IPS-18a (cell line): Measurements from ENCODE around the gene CROCC.

ENCODE experiments used
- H3K27ac ChIP-seq: one replicate; pipeline ENCODE4 v1.5.1; 2013; ENCODE audit warnings: low read length
- H3K27me3 ChIP-seq: one replicate; pipeline ENCODE4 v1.6.1; 2013; ENCODE audit warnings: mild to moderate bottlenecking, low read length; ENCODE audit not compliant: control insufficient read depth, insufficient read depth
- H3K36me3 ChIP-seq: one replicate; pipeline ENCODE4 v1.6.1; 2013; ENCODE audit warnings: low read depth, low read length; ENCODE audit not compliant: control insufficient read depth
- H3K4me1 ChIP-seq: one replicate; pipeline ENCODE4 v1.6.1; 2013; ENCODE audit warnings: low read depth, low read length; ENCODE audit not compliant: control insufficient read depth
- H3K4me3 ChIP-seq: one replicate; pipeline ENCODE4 v1.5.1; 2013; ENCODE audit warnings: low read length
- H3K9ac ChIP-seq: one replicate; pipeline ENCODE4 v1.6.1; 2013; ENCODE audit warnings: mild to moderate bottlenecking, low read length, moderate library complexity
- H3K9me3 ChIP-seq: one replicate; pipeline ENCODE4 v1.6.1; 2013; ENCODE audit warnings: low read depth, low read length; ENCODE audit not compliant: control insufficient read depth

The CROCC gene

DNA sequence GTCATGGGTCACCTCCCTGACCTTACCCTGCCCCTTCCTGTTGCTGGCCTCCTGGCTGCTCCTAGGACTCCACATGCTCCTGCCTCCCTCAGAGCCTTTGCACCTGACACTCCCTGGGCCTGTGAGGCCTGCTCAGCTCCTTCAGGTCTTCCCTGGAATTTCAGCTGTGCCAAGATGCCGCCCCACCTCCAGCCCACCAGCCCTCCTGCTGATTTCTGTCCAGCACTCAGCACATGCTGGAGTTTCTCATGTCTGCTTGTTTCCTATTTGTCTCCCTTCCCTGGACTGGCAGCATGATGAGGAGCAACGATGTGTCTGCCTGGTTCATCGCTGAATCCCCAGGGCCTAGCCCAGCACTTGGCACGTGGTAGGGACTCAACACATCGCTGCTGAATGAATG, 55.6 kb downstream of the CROCC start:
- Histone ChIP-seq H3K27me3 (peaks cover 5% of the 10 kb centered on the region), H3K4me1 (peaks cover 5% of the 10 kb centered on the region), H3K36me3 (no peaks in the 10 kb centered on the region), H3K9me3 (no peaks in the 10 kb centered on the region), H3K27ac (no peak overlapping the region), H3K4me3 (no peak overlapping the region), H3K9ac (no peak overlapping the region)

GRCh38 chr1:16978139-16978538, 56.4 kb downstream of the CROCC start:
- H3K4me3 ChIP-seq = no peak overlapping the region

DNA sequence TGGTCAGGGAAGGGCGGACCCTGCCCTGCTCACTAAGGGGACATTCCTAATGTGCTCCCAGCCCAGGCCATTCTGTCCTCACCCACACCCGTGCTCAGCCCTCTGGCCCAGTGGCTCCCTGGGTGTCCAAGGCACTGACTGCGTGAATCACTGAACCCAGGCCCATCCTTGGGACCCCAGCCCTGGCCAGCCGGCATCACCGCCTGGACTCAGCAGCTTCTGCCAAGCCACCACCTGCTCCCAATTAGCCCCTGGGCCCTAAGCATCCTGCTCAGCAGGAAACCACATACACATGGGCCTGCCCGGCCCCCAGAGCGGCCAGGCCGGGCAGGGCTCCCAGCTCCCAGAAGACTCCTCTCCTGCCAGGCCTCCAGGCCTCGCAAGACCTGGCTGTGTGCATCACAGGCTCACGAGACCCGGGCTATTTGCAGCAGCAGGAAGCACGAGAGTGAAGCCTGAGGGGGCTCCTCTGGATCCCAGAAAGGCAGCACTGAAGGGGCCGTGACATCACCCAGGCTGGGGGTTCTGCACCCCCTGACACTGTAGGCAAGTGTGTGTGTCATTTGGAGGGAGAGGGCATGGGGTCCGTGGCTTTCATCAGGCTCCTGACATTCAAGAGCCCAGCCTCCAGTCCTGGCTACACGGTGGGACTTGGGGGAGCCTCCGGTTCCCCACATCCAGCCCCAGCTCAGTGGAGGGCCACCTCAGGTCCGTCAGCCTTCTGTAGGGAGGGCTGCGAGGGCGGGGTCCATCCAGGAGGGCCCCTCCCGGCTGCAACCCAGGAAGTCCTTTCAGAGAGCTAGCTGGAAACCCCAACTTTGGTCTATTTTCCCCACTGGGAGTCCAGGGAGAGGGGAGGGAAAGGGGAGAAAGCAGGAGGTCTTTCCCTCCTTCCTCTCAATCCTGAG, 57.1 kb downstream of the CROCC start:
- Histone ChIP-seq H3K4me1 (peaks cover 5% of the 10 kb centered on the region), H3K36me3 (no peaks in the 10 kb centered on the region), H3K27me3 (peaks cover 5% of the 10 kb centered on the region), H3K9me3 (no peaks in the 10 kb centered on the region), H3K9ac (peak overlapping the region; percentile 76), H3K4me3 (peak overlapping the region; percentile 85), H3K27ac (no peak overlapping the region)

More at GRCh38 chr1:16978139-16978538, 56.4 kb downstream of the CROCC start:
- Histone ChIP-seq H3K36me3 (no peaks in the 10 kb centered on the region), H3K27me3 (peaks cover 5% of the 10 kb centered on the region), H3K9ac (no peak overlapping the region), H3K27ac (no peak overlapping the region), H3K4me1 (peaks cover 5% of the 10 kb centered on the region), H3K9me3 (no peaks in the 10 kb centered on the region)

DNA sequence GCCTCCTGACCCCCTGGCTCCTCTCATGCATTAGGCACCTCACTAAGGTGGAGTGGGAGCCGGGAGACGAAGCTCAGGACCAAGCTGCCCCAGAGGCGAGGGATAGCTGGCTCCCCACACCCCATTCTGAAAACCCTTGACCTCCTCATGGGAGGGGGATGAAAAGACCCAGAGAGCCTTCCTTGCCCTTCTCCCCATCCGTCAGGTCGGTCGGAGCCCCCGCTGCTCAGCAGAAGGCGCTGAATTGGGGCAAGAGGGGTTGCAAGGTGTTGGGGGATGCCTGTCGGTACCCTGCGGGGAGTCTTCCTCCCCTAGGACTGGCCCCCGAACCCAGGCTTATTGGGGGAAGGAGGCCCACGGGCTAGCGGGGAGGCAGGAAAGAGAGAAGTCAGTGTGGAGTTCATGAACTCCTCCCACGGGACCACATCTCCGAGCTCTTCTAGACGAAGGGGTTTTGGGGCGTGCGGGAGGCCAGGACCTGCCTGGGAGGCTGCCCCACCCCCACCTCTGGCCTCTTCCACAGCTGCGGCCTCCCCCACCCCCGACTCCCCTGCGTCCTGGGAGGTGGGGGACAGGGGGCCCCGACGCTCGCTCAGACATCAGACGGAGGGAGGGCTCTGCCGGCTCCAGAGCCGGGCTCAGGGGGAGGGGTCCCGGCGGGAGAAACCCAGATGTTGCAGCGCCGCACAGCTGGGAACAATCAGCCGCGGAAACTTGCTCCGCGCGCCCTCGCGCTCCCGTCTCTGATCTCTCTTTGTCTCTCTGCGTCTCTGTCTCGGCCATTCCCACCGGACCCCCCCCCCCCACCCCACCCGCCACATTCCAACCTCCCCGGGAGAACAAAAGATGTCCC, 58.0 kb downstream of the CROCC start:
- H3K36me3 ChIP-seq = no peaks in the 10 kb centered on the region
- H3K9me3 ChIP-seq = no peaks in the 10 kb centered on the region
- peak overlapping the region; percentile 76 for H3K9ac ChIP-seq
- H3K27ac ChIP-seq = no peak overlapping the region
- peak overlapping the region; percentile 85 for H3K4me3 ChIP-seq
- H3K4me1 ChIP-seq = peaks cover 5% of the 10 kb centered on the region
- H3K27me3 ChIP-seq = peaks cover 5% of the 10 kb centered on the region

- peaks cover 5% of the 10 kb centered on the region for H3K4me1 ChIP-seq
- peaks cover 5% of the 10 kb centered on the region for H3K27me3 ChIP-seq
- H3K9ac ChIP-seq = peak within 1 kb of the TSS; percentile 76
- H3K36me3 ChIP-seq = peaks cover under 1% of the 10 kb centered on the region
- no peak within 1 kb of the TSS for H3K27ac ChIP-seq
- no peaks in the 10 kb centered on the region for H3K9me3 ChIP-seq
- peak within 1 kb of the TSS; percentile 85 for H3K4me3 ChIP-seq
Measured at GRCh38 chr1:16980473-16981268, 58.9 kb downstream of the CROCC start, which contains the start of gene MFAP2. TSS of gene MFAP2 (minus strand) at chr1:16980620. CDS start at chr1:16978273, 2,347 bp downstream.

DNA sequence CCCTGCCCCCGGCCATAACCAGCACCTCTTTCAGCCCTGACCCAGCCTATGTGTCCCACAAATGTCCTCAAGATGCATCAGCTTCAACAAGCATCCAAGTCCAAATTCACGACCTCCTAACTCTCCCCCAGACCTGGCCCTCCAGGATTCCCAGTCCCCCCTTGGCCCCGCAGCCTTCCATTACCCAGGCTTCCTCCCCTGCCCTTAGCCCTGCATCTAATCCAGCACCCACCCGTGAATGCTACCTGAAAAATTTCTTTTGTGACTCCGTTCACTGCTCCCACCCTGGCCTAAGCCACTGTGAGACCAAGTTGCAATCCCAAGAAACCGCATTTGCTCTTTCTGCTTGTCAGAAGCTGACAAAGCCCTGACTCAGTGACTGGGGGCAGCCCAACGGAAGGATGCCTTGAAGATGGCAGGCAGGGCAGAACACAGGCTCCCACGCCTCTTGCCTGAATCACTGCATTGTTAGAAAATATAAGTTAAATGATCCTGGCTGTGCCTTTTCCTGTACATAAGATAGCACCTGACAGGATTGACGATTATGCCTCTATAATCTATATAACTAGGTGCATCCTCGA, 59.6 kb downstream of the CROCC start:
- Histone ChIP-seq H3K4me3 (no peak overlapping the region), H3K36me3 (peaks cover 3% of the 10 kb centered on the region), H3K9me3 (no peaks in the 10 kb centered on the region), H3K27me3 (peaks cover 5% of the 10 kb centered on the region), H3K27ac (no peak overlapping the region), H3K9ac (no peak overlapping the region), H3K4me1 (peaks cover 5% of the 10 kb centered on the region)

- Histone ChIP-seq H3K36me3 (peaks cover 3% of the 10 kb centered on the region), H3K27ac (no peak overlapping the region), H3K9me3 (no peaks in the 10 kb centered on the region), H3K9ac (no peak overlapping the region), H3K27me3 (peaks cover 5% of the 10 kb centered on the region), H3K4me1 (peaks cover 5% of the 10 kb centered on the region), H3K4me3 (no peak overlapping the region)
Measured at GRCh38 chr1:16982902-16983301, 61.2 kb downstream of the CROCC start.

GRCh38 chr1:16983649-16984048, 61.9 kb downstream of the CROCC start:
- no peak overlapping the region for H3K27ac ChIP-seq
- peaks cover 5% of the 10 kb centered on the region for H3K27me3 ChIP-seq
- no peaks in the 10 kb centered on the region for H3K9me3 ChIP-seq
- H3K4me1 ChIP-seq = peaks cover 5% of the 10 kb centered on the region
- no peak overlapping the region for H3K9ac ChIP-seq
- peaks cover 3% of the 10 kb centered on the region for H3K36me3 ChIP-seq
- H3K4me3 ChIP-seq = no peak overlapping the region

GRCh38 chr1:16984717-16985116, 63.0 kb downstream of the CROCC start:
- no peak overlapping the region for H3K27ac ChIP-seq
- H3K4me1 ChIP-seq = no peaks in the 10 kb centered on the region
- H3K9ac ChIP-seq = no peak overlapping the region
- peaks cover 5% of the 10 kb centered on the region for H3K27me3 ChIP-seq
- H3K4me3 ChIP-seq = no peak overlapping the region
- no peaks in the 10 kb centered on the region for H3K9me3 ChIP-seq
- H3K36me3 ChIP-seq = peaks cover 8% of the 10 kb centered on the region

DNA sequence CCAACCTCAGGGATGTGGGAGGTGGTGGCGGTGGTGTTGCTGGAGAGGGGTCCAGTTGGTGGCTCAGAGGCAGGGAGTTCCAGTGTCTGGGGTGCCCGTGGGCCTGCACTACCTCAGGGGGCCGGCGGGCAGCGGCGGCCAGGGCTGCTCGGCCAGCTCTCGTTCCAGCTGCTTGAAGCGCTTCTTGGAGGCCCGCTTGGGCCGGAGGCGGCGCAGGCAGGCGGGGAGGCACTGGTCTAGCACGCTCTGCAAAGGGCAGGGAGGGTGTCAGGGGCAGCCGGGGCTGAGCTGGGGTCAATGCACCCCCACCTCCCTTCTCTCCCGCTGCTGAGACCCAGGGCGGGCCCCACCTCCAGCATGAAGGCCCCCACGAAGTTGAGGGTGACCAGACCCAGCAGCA, 64.4 kb downstream of the CROCC start:
- no peak overlapping the region for H3K4me3 ChIP-seq
- H3K27ac ChIP-seq = no peak overlapping the region
- H3K36me3 ChIP-seq = peaks cover 9% of the 10 kb centered on the region
- H3K9me3 ChIP-seq = no peaks in the 10 kb centered on the region
- no peaks in the 10 kb centered on the region for H3K4me1 ChIP-seq
- H3K9ac ChIP-seq = no peak overlapping the region
- H3K27me3 ChIP-seq = peaks cover under 1% of the 10 kb centered on the region
